Stimulated activated naive CD4-positive, alpha-beta T cell (primary cell): ENCODE measurements around the gene KCNMB4.

Experiments used
- DNase-seq, 6 experiments: peaks; one replicate each; lab custom pipeline; 2025; lab: John Stamatoyannopoulos, UW

Gene KCNMB4

GRCh38 chr12:70443062-70443673, 77.1 kb downstream of the KCNMB4 start:
- no peak for DNase-seq

- no peak for DNase-seq
Measured at GRCh38 chr12:70444903-70445302, 78.8 kb downstream of the KCNMB4 start.

- no peak for DNase-seq
Measured at GRCh38 chr12:70448371-70448770, 82.3 kb downstream of the KCNMB4 start.

GRCh38 chr12:70449074-70449752, 83.1 kb downstream of the KCNMB4 start:
- no peak for DNase-seq

GRCh38 chr12:70449753-70450341, 83.8 kb downstream of the KCNMB4 start:
- DNase-seq, result no peak

GRCh38 chr12:70451528-70451927, 85.4 kb downstream of the KCNMB4 start:
- DNase-seq, result no peak

GRCh38 chr12:70456953-70457352, 90.9 kb downstream of the KCNMB4 start:
- DNase-seq, result no peak

- no peak for DNase-seq
Measured at GRCh38 chr12:70459786-70460185, 93.7 kb downstream of the KCNMB4 start.

- DNase-seq, result no peak
Measured at GRCh38 chr12:70463997-70464396, 97.9 kb downstream of the KCNMB4 start.

GRCh38 chr12:70466753-70467152, 100.7 kb downstream of the KCNMB4 start:
- DNase-seq, result no peak

- DNase-seq, result no peak
Measured at GRCh38 chr12:70467476-70467875, 101.4 kb downstream of the KCNMB4 start.

- no peak for DNase-seq
Measured at GRCh38 chr12:70467918-70468733, 102.0 kb downstream of the KCNMB4 start.

GRCh38 chr12:70468741-70469140, 102.7 kb downstream of the KCNMB4 start:
- no peak for DNase-seq

- no peak for DNase-seq
Measured at GRCh38 chr12:70469221-70469820, 103.2 kb downstream of the KCNMB4 start.

GRCh38 chr12:70482764-70483163, 116.7 kb downstream of the KCNMB4 start:
- DNase-seq, result no peak
